ENCODE results near the gene SYNGR2. TPM values are rescaled to one million over a fixed set of nuclear protein-coding genes. Genes with fewer than 3 reads are reported as not detected.

The SYNGR2 gene
- total RNA-seq, 1 donor from 2014 or later: 85.7 TPM

DNA sequence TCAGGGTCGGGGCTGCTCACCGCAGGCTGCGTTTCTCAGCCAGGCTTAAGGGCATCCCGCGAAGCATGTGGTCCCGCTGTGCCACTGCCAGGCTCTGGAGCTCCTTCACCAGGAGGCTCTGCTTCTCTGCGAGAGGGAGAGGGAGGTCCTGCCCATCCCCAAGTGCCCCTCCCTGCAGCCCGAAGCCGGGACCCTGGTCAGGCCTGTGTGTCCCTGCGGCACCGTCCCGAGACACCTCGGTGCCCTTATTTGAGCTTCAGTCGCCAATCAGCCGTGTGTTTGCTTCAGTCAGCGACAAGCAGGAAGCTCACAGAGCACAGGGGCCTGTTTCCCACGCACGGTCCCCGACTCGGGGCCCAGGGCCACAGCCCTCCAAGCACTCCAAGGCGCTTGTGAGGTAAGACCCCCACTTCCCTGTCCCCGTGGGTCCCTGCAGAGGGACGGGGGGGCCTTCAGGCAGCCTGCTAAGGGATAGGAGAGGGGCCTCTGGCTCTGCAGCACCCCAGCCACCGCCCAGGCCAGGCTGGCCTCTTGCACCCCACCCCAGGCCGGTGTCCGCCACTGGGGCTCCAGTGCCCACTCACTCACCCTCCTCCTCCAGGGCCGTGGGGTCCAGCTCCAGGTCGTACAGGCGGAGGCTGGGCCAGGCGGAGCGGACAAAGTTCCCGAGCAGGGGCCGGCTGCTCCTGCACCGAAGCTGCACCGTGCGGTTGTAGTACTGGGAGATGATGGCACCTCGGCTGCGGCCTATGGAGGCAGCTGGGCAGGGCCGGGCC, 43.1 kb upstream of the SYNGR2 start:
- TF ChIP-seq, protein P1, sequence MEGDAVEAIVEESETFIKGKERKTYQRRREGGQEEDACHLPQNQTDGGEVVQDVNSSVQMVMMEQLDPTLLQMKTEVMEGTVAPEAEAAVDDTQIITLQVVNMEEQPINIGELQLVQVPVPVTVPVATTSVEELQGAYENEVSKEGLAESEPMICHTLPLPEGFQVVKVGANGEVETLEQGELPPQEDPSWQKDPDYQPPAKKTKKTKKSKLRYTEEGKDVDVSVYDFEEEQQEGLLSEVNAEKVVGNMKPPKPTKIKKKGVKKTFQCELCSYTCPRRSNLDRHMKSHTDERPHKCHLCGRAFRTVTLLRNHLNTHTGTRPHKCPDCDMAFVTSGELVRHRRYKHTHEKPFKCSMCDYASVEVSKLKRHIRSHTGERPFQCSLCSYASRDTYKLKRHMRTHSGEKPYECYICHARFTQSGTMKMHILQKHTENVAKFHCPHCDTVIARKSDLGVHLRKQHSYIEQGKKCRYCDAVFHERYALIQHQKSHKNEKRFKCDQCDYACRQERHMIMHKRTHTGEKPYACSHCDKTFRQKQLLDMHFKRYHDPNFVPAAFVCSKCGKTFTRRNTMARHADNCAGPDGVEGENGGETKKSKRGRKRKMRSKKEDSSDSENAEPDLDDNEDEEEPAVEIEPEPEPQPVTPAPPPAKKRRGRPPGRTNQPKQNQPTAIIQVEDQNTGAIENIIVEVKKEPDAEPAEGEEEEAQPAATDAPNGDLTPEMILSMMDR (IDR thresholded peaks at IDR 0.05; ENCODE audit: insufficient read depth, low read length, poor library complexity, severe bottlenecking): no peak
- no peaks in the 10 kb centered on the region for H3K27me3 ChIP-seq (ENCODE audit: control insufficient read depth, insufficient read depth, low read length)
- H3K36me3 ChIP-seq (ENCODE audit: control insufficient read depth, insufficient read depth, low read length): no peaks in the 10 kb centered on the region
- no peak overlapping the region for H3K4me3 ChIP-seq (ENCODE audit: low read depth, low read length)
- no peak for DNase-seq (ENCODE audit: low read depth)

DNA sequence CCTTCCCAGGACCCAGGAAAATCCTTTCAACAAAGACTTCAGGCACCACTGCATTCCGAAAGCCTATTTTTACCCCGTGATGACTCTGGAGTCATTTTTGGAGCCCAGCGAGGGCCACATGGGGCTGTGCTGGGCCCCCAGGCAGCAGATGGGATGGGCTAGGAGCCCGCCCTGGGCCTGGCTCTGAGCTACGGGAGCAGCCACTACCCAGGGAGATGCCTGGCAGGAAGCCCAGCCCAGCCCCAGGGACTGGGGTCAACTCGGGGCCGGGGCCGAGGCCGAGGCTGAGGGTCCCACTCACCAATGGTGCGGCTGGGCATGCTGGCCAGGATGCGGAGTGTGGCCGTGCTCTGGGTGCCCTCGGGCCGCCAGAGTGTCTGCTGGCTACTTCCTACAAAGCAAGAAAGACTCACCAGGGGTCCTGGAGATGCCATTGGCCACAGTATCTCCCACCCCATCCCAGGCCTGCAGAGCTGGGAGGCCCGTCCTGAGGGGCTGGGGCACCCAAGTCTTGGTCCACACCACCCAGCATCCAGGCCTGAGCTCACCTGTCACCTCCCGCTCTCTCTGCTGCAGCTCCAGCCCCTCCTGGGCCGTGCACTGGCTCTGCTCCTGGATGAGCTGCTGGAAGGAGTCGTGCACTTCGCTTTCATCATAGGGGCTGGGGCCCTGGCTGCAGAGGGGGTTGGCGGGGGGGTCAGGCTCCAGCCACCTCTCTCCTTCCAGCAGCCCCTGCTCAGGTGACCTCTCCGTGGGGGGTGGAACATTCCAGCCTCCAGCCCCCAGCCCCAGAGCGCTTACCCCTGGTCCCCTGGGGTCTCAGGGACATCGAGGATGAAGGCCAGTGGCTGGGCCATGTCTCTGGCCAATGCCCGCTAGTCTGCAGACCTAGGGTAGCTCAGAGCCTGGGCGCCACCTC, 42.1 kb upstream of the SYNGR2 start:
- no peak for DNase-seq (ENCODE audit: low read depth)
- Histone ChIP-seq H3K36me3 (ENCODE audit: control insufficient read depth, insufficient read depth, low read length) (no peaks in the 10 kb centered on the region), H3K27me3 (ENCODE audit: control insufficient read depth, insufficient read depth, low read length) (peaks cover 5% of the 10 kb centered on the region), H3K4me3 (ENCODE audit: low read depth, low read length) (no peak overlapping the region)
- TF ChIP-seq, protein P1 (IDR thresholded peaks at IDR 0.05; ENCODE audit: insufficient read depth, low read length, poor library complexity, severe bottlenecking): no peak

DNA sequence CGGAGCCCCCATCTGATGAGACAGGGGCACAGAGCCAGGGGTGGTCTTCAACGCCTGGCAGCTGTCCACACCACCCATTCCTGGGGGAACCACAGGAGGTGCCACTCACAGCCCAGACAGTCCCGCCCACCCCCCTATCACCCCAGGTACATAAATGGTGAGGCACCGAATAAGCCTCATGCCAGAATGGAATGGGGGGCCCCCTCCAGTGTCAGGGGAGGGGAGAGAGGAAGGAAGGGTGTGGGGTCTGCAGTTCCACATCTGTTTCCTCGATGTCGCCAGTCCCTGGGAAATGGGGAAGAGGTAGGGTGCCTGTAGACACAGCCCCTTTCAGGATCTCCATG, 41.5 kb upstream of the SYNGR2 start:
- Histone ChIP-seq H3K4me3 (ENCODE audit: low read depth, low read length) (no peak overlapping the region), H3K36me3 (ENCODE audit: control insufficient read depth, insufficient read depth, low read length) (no peaks in the 10 kb centered on the region), H3K27me3 (ENCODE audit: control insufficient read depth, insufficient read depth, low read length) (peaks cover 11% of the 10 kb centered on the region)
- TF ChIP-seq, protein P1 (IDR thresholded peaks at IDR 0.05; ENCODE audit: insufficient read depth, low read length, poor library complexity, severe bottlenecking): no peak
- no peak for DNase-seq (ENCODE audit: low read depth)

DNA sequence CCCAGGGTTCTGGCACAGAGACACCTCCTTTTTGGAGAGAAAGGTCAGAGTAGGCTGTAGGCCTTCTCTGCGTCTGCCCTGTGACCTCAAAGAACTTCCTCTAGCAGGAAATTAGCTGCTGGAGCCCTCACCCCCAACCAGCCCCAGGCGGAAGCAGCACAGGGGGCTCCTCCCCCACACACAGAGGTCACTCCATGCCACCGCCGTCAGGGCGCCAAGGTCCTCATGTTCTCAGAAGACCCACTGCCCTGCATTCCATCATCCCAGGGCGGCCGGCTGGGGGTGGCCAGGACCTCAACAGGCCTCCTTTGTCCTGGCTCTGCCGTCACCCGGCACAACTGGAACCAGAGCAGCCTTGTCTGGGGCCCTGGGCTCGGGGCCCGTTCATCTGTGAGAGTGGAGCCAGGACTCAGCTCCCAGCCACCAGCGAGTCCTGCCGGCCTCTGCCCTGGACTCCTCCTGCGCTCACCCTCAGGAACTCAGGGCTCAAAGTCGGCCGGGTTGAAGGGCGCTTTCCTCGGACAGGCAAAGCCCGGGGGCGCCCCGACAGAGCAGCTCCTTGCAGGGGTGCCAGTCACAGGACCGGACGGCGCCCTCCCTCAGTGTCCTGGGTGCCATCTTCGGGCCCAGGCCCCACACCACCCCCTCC, 41.0 kb upstream of the SYNGR2 start:
- DNase-seq (ENCODE audit: low read depth): no peak
- H3K36me3 ChIP-seq (ENCODE audit: control insufficient read depth, insufficient read depth, low read length): no peaks in the 10 kb centered on the region
- TF ChIP-seq, protein P1 (IDR thresholded peaks at IDR 0.05; ENCODE audit: insufficient read depth, low read length, poor library complexity, severe bottlenecking): no peak
- peak overlapping the region; percentile 68 for H3K4me3 ChIP-seq (ENCODE audit: low read depth, low read length)
- H3K27me3 ChIP-seq (ENCODE audit: control insufficient read depth, insufficient read depth, low read length): peaks cover 16% of the 10 kb centered on the region

DNA sequence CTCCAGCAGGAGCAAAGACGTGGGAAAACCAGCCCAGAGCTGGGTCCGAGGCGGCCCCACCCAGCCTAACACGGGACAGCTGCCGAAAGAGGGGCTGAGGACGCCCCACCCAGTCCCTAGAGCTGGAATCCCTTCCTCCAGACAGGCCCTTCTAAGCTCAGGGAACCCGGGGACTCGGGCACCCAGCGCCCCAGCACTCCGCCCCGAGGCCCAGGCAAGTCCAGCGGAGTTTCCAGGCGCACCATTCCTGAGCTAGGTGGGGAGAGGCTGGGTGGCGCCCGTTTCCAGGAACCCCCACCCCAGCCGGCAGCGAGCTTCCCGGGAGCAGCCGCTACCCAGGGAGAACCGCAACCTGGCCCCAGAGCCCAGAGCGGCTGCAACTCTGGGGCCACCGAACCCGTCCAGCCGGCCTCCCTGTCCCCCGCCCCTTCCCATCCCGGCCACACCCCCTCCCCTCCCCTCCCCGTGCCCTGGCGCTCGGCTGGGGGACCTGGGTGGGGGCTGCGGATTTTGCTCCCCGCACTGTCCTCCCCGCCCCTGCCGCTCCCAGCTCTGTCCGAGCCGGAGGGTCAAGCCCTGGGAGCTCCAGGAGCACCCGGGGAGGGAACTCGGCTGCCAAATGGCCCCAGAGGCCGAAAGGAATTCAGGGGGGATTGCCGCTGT, 40.4 kb upstream of the SYNGR2 start:
- no peak for DNase-seq (ENCODE audit: low read depth)
- Histone ChIP-seq H3K4me3 (ENCODE audit: low read depth, low read length) (peak overlapping the region; percentile 68), H3K27me3 (ENCODE audit: control insufficient read depth, insufficient read depth, low read length) (peaks cover 20% of the 10 kb centered on the region), H3K36me3 (ENCODE audit: control insufficient read depth, insufficient read depth, low read length) (no peaks in the 10 kb centered on the region)
- TF ChIP-seq, protein P1 (IDR thresholded peaks at IDR 0.05; ENCODE audit: insufficient read depth, low read length, poor library complexity, severe bottlenecking): no peak
